Activated CD8-positive, alpha-beta T cell treated with anti-CD3 and anti-CD28 coated beads for 36 hours (primary cell): Measurements from ENCODE around the gene PATJ. TPM values are rescaled to one million over a fixed set of nuclear protein-coding genes. Genes with fewer than 3 reads are reported as not detected.

ENCODE experiments used
- ATAC-seq: fragments of 200-7000 bp; cut with Tn5 transposase; one replicate; pipeline ENCODE4 v1.10.0; 2021; ENCODE audit warnings: mild to moderate bottlenecking, moderate library complexity
- CTCF ChIA-PET: fragments of 350-600 bp; sonication (Branson Sonifier 250); formaldehyde crosslinking; loops from one replicate; lab custom pipeline; 2021; ENCODE audit warnings: antibody characterized with exemption; lab: Charles Lee
- POLR2A ChIA-PET: fragments of 350-600 bp; sonication (Branson Sonifier 250); formaldehyde crosslinking; loops from one replicate; lab custom pipeline; 2021; ENCODE audit warnings: antibody characterized with exemption; lab: Charles Lee
- DNase-seq: peaks from one replicate; pipeline ENCODE4 v3.0.0-alpha.2; 2020
- H3K27ac Mint-ChIP-seq: one replicate; pipeline ENCODE4 v1.8.0; 2021; ENCODE audit warnings: mild to moderate bottlenecking, mixed read lengths
- H3K27me3 Mint-ChIP-seq: one replicate; pipeline ENCODE4 v1.8.0; 2021; ENCODE audit warnings: mixed read lengths
- H3K36me3 Mint-ChIP-seq: one replicate; pipeline ENCODE4 v1.8.0; 2021; ENCODE audit warnings: low read depth, mixed read lengths
- H3K4me1 Mint-ChIP-seq: one replicate; pipeline ENCODE4 v1.8.0; 2021; ENCODE audit warnings: low read depth, mixed read lengths
- H3K4me3 Mint-ChIP-seq: one replicate; pipeline ENCODE4 v1.8.0; 2021; ENCODE audit warnings: mild to moderate bottlenecking, moderate library complexity, mixed read lengths
- H3K9me3 Mint-ChIP-seq: one replicate; pipeline ENCODE4 v1.8.0; 2021; ENCODE audit warnings: mixed read lengths
- CTCF ChIP-seq: fragments of 200-600 bp; IDR thresholded peaks from one replicate; pipeline ENCODE4 v1.8.0; 2022; ENCODE audit warnings: antibody characterized with exemption, mild to moderate bottlenecking
- intact Hi-C: fragments of 100-400 bp; cut with micrococcal nuclease; formaldehyde crosslinking; loops from one replicate; pipeline ENCODE4 v1.10.0; 2022
- total RNA-seq, 2 experiments: library from RNA; stranded (reverse); gene quantifications; one replicate each; pipeline ENCODE4 v1.2.3, GENCODE V29; 2021

PATJ gene
- total RNA-seq, 2 experiments from 2014 or later: 8.1 to 9.2 TPM

DNA sequence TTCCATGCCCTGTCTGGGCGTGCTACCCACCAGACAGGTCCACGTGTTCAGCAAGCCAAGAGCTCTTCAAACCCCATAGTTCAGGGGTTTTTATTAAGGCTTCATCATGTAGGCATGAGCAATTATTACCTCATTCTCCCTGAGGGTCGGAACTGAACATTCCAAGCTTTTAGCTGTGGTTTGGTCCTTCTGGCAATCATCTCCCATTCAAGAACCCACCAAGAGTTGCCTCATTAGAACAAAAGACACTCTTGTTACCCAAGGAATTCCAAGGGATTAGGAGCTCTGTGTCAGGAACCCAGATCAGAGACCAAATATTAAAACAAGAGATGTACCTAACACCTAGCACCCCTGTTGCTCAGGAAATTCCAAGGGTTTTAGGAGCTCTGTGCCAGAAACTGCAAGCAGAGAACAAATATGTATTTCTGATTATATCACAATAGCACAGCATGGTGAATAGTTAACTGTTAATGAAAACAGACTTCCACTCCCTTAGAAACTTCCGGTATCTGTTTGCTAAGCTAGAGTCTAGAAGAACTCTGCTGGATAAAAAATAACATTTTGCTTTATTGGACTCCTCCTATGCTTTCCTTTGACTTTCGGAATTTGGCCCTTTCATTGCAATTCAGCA lies 251.2 kb downstream of the PATJ start:
- H3K36me3 Mint-ChIP-seq: peaks cover 14% of the 10 kb centered on the region
- ChIA-PET POLR2A (no interaction called here), CTCF (no interaction called here)
- H3K4me1 Mint-ChIP-seq: no peaks in the 10 kb centered on the region
- no peaks in the 10 kb centered on the region for H3K27me3 Mint-ChIP-seq
- no peak for ATAC-seq
- intact Hi-C loops: no loop called here
- no peak overlapping the region for H3K27ac Mint-ChIP-seq
- no peak overlapping the region for H3K4me3 Mint-ChIP-seq
- TF ChIP-seq CTCF: no peak
- no peak for DNase-seq
- no peaks in the 10 kb centered on the region for H3K9me3 Mint-ChIP-seq

GRCh38 chr1:61995641-61996040 lies 253.4 kb downstream of the PATJ start:
- H3K4me1 Mint-ChIP-seq: no peaks in the 10 kb centered on the region
- peaks cover 3% of the 10 kb centered on the region for H3K9me3 Mint-ChIP-seq
- no peak for ATAC-seq
- no peak for DNase-seq
- no peak overlapping the region for H3K27ac Mint-ChIP-seq
- CTCF ChIA-PET: no interaction called here
- no peak for TF ChIP-seq CTCF
- intact Hi-C loops: no loop called here
- H3K4me3 Mint-ChIP-seq: no peak overlapping the region
- H3K36me3 Mint-ChIP-seq: peaks cover 16% of the 10 kb centered on the region
- H3K27me3 Mint-ChIP-seq: no peaks in the 10 kb centered on the region
- POLR2A ChIA-PET: interaction anchor here (1.2 kb wide), 1 partner anchor 8 kb away, joined by 4 read pairs; no protein-coding TSS in a partner anchor

GRCh38 chr1:61997123-61997522 lies 254.8 kb downstream of the PATJ start:
- POLR2A ChIA-PET: no interaction called here
- H3K36me3 Mint-ChIP-seq: peaks cover 13% of the 10 kb centered on the region
- no peak overlapping the region for H3K4me3 Mint-ChIP-seq
- CTCF ChIA-PET: interaction anchor here (1.1 kb wide), 1 partner anchor 178 kb away, joined by 3 read pairs; no protein-coding TSS in a partner anchor
- H3K4me1 Mint-ChIP-seq: no peaks in the 10 kb centered on the region
- H3K27ac Mint-ChIP-seq: no peak overlapping the region
- peaks cover 3% of the 10 kb centered on the region for H3K9me3 Mint-ChIP-seq
- TF ChIP-seq CTCF: no peak
- intact Hi-C loops: no loop called here
- DNase-seq (no peak), ATAC-seq (no peak)
- no peaks in the 10 kb centered on the region for H3K27me3 Mint-ChIP-seq

DNA sequence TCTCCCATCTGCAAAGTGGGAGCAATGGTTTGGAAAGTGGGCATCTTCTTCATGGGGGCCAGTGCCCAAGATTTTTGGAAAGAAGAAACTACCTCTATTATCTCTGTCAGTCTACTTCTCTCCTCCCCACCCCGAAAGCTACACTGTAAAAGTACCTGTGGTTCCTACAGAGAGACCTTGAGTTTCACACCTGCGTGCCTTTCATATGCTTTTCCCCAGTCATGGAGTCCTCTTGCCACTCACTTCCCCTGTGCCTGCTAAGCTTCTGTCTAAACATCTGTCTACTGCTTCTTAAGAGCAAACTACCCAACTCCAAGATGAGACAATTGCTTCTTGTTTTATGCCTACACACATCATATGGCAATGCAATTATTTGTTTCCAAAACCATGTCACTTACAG lies 261.5 kb downstream of the PATJ start:
- H3K4me1 Mint-ChIP-seq: no peaks in the 10 kb centered on the region
- no peak for ATAC-seq
- no peak overlapping the region for H3K4me3 Mint-ChIP-seq
- H3K27ac Mint-ChIP-seq: no peak overlapping the region
- CTCF ChIA-PET: no interaction called here
- peaks cover 3% of the 10 kb centered on the region for H3K9me3 Mint-ChIP-seq
- H3K27me3 Mint-ChIP-seq: no peaks in the 10 kb centered on the region
- peaks cover 3% of the 10 kb centered on the region for H3K36me3 Mint-ChIP-seq
- DNase-seq: no peak
- intact Hi-C loops: no loop called here
- POLR2A ChIA-PET: no interaction called here
- no peak for TF ChIP-seq CTCF

GRCh38 chr1:62006690-62007089 lies 264.4 kb downstream of the PATJ start:
- no peaks in the 10 kb centered on the region for H3K36me3 Mint-ChIP-seq
- no peak overlapping the region for H3K4me3 Mint-ChIP-seq
- no peaks in the 10 kb centered on the region for H3K4me1 Mint-ChIP-seq
- DNase-seq: no peak
- no peaks in the 10 kb centered on the region for H3K27me3 Mint-ChIP-seq
- no peaks in the 10 kb centered on the region for H3K9me3 Mint-ChIP-seq
- TF ChIP-seq CTCF: no peak
- ChIA-PET CTCF (interaction anchor here (0.9 kb wide), 1 partner anchor 62 kb away, joined by 3 read pairs; no protein-coding TSS in a partner anchor), POLR2A (no interaction called here)
- ATAC-seq: no peak
- no peak overlapping the region for H3K27ac Mint-ChIP-seq
- intact Hi-C loops: no loop called here
